Prostate gland (tissue), 2 donors: Measurements from ENCODE around the gene P3H2.

Source experiments
- CTCF ChIP-seq, 4 experiments: fragments of 200-600 bp in 2 of 4; fragments of 450-650 bp in 2 of 4; sonication (generic) in 2 of 4; IDR thresholded peaks; 1 replicate in 3 of 4; 2 replicates in 1 of 4; pipeline ENCODE4 v1.5.1; 2016 to 2019; ENCODE audit warnings: antibody characterized with exemption in 4 of 4, mild to moderate bottlenecking in 2 of 4, moderate library complexity in 2 of 4
- POLR2A ChIP-seq: fragments of 450-650 bp; IDR thresholded peaks from one replicate; pipeline ENCODE4 v1.6.1; 2016; ENCODE audit warnings: antibody characterized with exemption, mild to moderate bottlenecking
- POLR2AphosphoS5 ChIP-seq: sonication (generic); formaldehyde crosslinking; IDR thresholded peaks from one replicate; pipeline ENCODE4 v1.6.1; 2017; ENCODE audit warnings: antibody characterized with exemption

GRCh38 chr3:190074817-190075216 is 45.9 kb downstream of the P3H2 start:
- TF ChIP-seq POLR2AphosphoS5 (no peak), CTCF (IDR thresholded peaks at IDR 0.05) (no peak), POLR2A (no peak)
